Endometrium (tissue), 2 donors: ENCODE data around the gene NLN.

ENCODE experiments used
- FAIRE-seq: peaks from 2 replicates; lab custom pipeline; 2012; peaks lifted over from hg19 to GRCh38; lab: Jason Lieb, UNC
- donor health status: control.
- donor health status: control.

NLN gene

DNA sequence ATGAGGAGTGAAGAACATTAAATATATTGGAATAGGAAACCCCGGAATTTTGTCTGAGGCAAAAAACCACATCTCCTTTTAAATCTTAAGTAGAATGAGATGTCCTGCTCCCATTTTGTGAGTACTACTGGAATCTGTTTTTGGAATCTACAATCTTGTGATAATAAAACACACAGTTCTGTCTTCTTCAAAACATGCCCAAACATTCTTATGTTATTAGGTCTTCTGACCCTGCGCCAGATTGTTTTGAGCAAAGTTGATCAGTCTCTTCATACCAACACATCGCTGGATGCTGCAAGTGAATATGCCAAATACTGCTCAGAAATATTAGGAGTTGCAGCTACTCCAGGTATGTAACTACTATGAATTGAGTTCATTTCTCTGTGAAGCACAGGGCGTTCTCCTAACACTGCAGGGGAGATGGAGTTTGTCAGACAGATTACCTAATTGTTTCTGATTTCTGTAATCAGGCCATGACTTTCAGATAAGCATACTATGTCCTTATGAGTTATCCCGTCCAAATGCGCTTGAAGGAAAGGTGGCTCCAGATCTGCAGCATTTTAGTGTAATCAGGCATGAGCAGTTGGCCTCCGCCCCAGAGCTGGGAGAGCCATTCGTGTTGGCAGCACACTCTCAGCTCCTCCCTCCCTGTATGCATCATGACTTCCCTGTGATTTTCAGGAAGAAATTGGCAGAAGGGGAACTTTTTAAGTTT lies 88.0 kb downstream of the NLN start:
- FAIRE-seq, result no peak

DNA sequence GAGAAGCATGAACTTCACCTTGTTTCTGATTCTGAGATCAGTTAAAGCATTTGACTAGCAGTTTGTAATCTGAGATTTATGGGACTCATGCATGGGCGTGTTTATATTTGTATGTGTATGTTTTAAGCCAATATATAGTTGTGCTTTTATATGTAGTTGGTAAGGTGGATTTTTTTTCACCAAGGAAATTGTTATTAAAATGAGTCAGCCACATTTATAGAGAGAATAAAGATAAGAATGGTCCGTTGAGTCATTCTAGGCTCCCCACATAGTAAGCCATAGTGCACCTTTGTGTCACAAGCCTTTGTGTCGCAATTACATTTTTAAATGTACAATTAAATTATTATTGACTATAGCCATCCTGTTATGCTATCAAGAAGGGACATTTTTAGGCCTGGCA lies 89.0 kb downstream of the NLN start:
- no peak for FAIRE-seq

DNA sequence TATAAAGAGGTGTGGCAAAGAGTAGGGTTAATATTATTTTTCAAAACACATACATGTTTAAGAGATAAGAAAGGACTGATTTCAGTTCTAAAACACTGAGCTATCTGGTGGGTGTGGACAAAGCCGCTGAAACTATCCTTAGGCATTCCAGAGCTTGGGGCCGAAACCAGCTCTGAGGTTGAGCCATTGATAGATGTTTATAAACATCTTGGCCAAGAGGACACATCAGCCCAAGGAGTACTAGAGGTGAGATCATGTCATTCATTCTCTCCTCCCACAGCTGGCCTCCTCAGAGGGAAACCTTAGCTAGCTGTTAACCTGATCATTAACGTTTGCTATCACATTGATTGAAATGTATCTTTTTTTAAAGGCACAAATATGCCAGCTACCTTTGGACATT lies 89.9 kb downstream of the NLN start:
- no peak for FAIRE-seq

DNA sequence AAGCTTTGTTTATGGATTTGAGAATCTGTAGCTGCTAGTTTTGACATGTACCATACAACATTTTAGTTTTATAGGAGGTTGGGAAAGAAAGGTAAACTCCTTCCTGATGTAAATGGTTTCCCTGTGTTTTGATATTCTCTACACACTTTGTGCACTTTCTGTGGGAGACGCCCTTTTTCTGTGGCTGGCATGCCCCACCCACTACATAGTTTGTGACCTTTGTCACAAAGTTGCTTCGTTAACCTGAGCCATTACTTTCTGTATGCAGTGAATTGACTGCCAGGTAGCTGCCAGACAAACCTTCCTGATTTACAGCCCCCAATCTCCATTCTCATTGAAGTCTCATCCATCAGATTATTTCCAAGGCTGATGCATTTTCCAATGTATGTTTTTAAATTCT lies 90.6 kb downstream of the NLN start:
- no peak for FAIRE-seq

DNA sequence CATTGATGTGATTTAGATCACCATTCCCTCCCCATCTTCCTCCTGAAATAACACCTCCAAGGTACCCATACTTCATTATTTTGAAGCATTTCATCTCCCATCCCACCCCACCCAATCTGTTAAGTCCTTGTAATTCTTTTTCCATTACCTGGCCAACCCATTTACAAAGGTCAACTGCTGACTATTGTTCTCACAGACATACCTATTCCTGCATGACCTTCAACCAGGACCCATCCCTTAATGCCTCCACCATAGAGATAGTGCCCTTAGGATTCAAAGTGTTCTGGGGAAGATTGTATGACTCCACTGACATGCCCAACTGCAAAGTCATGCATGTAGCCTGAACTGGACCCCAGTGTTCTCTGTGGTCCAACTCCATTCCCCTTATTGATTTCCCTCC lies 91.2 kb downstream of the NLN start:
- FAIRE-seq, result no peak

DNA sequence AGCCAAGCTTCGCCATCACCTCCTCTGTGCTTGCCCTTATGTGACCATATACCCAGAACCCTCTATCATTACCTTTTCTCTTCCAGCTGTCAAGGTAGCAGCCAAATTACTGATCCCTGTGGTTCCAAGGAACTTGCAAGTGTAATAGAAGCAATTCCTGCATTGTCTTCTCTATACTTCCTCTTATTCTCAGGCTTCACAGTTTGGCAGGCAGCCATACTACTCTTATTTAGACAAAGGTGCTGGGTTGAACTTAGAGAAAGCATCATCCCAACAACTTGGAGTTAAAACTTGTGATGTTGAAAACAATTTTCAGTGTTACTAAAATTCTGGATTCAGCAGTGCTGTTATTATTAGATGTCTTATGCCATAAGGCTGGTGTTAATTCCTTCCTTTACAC lies 93.2 kb downstream of the NLN start:
- no peak for FAIRE-seq

DNA sequence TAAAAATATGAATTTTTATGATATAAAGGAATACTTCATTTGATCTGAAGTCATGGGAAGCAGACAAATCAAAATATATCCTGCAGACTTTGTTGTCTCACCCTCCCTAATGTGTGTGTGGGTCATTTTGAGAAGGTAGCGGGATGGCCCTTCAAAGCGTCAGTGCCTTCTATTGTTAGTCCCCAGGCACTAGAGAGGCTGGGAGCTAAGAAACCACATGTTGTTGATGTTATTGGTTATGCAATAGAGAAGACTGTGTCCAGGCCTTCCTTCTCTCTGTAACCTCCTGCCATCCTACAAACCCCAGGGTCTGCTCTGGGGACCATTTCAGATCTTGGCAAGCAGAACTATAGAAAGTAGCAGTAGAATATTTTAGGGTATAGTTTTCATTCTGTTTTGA lies 94.7 kb downstream of the NLN start:
- no peak for FAIRE-seq

DNA sequence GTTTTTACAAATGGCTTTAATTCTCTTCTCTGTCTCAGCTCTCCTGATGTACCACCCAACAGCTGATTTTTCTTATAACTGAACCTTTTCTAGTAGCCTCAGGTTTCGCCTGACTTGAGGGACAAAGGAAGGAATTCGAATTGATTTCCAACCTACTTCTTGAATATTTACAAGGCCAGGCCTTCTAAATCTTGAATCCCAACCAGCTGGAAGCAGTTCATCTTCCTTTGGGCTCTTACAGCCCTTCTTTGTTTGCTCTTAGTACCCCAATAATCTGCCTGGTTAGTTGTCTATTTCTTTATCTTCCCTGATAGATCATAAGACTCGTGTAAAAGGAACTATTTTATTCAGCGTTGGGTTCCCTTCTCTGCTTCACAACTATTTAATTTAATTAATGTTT lies 95.9 kb downstream of the NLN start:
- no peak for FAIRE-seq

DNA sequence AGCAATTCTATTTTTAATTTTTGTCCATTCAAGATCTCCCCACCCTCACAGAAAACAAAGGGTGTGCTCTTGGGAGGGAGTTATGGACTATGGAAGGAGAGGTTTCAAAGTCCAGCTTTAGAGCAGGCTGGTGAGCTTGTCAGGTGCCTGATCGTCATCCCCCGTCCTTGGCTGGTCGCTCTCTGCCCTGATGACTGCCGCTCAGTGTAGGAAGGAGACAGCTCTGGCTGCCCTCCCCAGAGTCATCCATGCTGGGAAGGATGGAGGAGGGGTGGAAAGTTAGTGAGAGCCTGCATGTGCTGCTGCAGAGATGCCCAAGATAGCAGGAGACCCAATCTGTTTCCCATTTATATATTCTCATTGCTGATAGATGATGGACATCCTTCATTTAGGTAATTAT lies 96.6 kb downstream of the NLN start:
- no peak for FAIRE-seq

DNA sequence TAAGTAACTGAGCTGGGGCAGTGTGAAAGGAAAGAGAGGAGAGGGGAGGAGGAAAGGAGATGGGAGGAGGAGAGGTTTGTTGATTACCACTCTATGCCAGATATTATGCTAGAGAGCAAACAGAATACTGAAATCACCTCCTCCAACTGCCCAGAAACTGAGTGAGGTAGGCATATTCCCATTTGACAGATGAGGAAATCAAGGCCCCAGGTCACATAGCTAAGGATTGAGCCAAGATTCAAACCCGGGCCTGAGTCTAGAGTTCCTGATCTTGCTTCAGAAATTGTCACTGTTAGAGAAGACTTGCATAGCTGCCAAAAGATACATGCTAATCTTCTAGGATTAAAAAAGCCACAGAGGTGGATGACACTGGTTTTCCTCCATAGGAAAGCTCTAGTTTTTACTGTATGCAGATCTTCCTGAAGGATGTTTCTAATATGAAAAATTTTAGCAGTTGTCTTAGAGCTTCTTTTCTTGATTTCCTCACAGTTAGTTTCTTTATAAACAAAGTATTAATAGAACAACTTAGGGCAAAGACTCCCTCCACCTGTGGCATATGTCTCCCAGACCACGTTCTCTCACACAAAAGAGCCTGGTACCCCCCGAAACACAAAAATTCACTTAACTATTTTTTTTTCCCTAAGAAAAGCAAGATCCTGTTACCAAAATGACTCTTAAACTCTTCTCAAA lies 97.4 kb downstream of the NLN start:
- FAIRE-seq, result no peak

DNA sequence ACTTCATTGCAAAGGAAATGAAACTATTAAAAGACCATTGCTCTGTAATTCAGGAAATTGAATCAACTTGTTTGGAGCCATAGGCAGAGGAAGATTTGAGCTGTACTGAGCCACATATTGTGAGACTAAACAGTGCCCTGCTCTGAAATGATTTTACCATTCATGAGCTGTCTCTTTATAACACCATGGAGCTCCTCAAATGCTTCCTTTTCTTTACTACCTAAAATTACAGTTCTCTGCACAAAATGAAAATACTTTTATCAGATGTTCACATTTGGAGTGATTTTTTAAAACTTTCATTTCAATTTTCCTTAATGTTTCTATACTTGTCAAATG lies 97.9 kb downstream of the NLN start:
- no peak for FAIRE-seq

DNA sequence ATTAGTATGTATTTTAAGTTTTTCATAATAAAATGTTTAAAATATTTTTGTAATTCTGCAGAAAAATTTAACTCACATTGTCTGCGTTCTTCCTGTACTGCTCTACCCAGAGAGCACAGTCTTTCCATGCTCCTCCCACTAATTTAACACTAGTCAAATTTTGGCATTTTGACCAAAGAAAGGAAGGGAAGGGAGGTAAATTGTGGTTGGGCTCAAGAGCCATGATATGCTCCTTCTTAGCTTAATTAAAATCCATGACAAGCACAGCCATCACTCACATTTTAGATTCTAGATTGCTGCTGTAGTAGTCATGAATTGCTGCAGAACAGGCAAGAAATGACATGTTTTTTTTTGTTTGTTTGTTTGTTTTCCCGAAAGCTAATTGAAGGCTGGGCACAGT lies 98.4 kb downstream of the NLN start:
- no peak for FAIRE-seq

DNA sequence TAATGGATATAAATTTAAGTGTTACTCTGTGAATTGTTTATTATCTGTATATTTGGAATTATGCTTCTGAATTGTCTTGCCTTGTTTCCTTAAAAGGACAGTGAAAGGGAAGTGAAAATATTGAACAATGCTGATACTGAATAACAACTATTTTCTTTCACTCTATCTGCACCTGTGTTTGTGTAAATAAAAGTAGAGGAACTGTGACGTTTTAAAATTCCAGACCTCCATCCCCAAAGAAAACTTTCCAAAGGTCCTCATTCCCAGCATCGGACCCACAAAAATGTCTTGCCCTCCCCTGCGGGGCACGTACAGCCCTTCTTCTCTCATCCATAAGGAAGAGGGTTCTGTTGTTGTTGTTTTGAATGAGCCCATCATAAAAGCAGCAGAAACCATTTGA lies 100.0 kb downstream of the NLN start:
- FAIRE-seq, result no peak

DNA sequence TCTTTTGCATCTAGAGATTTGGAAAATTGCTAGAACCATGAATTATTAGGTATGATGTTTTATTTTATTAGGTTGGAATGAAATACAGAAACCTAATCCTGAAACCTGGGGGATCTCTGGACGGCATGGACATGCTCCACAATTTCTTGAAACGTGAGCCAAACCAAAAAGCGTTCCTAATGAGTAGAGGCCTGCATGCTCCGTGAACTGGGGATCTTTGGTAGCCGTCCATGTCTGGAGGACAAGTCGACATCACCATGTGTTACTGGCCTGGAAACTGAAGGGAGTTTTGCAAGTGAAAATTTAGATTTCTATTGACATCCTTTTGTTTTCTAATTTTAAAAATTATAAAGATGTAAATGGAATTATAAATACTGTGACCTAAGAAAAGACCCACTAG lies 100.7 kb downstream of the NLN start:
- no peak for FAIRE-seq

DNA sequence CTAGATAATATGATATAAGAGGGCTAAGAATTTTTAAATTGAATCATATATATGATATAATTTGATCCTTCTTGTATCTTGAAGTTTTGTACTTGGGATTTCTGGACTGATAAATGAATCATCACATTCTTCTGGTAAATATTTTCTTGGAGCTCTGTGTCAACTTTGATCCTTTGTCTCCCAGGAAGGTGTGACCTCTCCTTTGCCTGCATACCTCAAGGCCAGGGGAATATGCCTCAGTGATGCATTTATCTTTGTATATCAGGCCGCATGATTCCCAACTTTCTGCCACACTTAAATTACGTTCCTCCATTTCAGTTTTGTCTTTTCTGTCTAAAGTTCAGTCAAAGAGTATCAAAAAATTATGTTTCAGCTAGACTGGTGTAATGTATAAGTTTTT lies 101.2 kb downstream of the NLN start:
- FAIRE-seq, result no peak

DNA sequence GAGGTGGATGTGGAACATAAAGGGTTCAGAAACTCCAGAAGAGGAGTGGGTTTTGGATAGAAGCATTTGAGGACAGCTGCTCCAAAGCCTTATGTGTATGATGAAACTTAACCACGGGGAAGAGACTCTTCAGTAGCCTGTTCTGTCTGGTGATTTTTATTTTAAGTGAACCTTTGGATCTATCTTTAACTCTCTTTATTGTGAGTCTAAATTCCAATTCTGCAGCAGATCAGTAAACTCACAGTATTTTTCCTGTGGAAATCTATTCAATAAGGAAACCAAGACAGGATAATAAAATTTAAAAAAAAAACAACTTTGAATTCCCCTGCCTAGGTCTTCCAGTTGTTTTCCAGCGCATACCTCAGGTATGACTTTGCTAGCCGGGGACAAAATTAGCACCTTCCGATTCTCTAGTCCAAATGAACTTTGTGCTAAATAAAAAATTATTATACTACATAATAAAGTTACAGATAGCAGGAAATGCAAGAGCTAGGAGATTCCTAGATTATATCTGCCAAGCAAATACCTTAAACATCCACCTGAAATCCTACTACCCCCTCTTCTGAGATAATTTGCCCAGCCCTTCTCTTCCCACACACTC lies 101.9 kb downstream of the NLN start:
- FAIRE-seq, result no peak

DNA sequence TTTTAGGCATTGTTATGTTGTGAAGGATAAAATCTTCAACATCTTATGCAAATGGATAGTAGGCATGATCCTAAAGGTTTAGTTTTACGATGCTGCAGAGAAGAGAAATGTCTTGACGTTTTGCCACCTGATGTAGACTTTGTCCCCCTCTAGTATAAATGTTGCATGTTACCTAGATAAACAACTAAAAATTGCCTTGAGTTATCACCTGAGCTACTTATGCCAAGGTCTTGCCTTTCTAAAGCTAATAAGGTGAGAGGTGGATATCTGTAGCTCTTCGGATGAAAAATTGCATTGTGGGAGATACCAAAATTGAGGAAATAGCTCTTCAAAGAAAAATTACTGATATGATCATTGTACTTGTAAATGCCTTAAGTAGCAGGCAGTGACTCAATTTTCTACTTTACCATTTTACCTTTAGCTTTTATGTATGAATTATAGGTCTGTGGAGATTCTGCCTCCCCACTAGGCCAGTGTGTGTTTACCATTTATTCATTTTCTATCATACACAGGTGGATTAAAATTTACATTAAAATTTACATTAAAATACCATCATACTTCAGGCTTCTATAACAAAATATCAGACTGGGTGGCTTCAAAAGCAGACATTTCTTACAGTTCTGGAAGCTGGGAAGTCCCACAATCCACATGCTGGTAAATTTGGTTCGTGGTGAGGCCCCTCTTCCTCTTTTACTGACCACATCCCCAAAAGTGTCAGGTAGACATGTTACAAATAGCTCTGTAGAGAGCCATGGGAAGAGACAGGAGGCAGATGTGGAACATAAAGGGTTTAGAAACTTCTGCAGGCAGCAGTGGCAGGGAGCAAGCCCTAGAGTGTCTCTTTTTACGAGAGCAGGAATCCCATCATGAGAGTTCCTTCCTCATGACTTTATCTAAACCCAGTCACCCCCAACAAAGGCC lies 103.7 kb downstream of the NLN start:
- FAIRE-seq, result no peak

DNA sequence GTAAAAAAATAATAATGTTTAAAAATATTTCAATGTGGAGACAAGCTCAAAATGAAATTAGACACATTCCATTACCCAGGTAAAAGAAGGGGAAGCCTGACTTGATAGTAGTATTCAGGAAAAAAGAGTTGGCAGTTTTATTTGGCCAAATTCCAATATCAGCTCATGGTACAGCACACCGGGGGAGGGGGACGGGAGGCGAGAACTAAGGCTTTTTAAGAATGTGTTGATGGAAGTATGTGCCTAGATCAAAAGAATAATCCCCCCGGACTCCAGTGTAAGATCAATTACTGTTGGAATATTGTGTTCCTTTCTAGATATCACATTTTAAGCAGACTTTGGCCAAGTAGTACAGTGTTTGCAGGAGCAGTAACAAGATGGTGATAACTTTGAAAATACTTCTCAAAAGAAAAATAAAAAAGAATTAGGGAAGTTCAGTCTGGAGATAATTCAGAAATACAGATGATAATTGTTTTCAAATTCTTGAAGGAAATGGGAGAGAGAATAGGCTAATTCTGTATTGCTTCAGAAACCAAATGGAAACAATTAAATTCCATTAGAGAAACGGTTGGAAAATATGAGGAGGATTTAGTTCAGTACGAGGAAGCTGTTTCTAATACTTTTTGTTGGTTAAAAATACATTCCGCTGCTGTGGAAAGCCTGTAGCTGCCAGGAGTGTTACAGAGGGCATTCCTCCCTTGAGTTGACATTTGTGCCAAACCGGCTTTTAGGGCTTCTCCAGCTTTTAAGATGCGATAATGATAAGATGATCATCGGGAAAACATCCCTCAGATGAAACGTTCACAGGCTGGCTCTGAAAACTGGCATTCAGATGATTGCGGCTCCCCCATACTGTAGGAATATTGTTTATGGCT lies 106.3 kb downstream of the NLN start:
- peak; percentile 57 for FAIRE-seq

DNA sequence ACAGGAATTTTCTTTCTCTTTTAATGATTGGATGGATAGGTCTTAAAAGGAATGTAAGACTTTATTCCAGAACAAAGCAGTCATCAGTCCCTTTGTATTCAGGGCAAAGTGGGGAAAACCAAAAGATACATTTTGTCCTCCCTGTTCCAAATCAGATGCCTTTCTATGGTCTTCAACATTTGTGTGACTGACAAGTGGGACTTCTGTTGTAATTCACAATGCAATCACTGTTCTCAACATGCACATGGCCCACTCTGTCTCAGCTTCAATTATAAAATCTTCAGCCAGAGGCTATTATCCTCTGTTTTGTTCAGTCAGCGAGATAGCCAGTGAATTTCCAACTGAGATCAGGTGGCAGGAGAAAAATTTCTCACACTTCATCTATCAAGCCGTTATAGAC lies 108.9 kb downstream of the NLN start:
- FAIRE-seq, result no peak

DNA sequence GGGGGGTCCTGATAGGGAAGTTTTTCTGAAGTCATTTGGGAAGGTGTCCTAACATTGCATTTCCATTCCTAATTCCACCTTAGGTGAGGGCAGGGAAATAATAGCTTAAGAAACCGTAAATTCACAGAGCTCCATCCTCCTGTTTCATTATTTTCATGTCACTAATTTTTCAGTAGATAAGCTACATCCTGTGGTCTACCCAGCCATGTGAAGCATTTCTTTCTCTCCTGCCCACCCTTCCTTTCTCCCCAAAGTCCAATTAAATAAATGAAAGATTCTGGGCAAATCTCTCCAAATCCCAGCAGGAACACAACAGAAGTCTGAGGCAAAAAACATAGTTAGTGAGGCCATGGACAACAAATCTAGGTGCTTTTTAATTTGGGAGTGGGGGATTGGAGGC lies 109.3 kb downstream of the NLN start:
- FAIRE-seq, result no peak

DNA sequence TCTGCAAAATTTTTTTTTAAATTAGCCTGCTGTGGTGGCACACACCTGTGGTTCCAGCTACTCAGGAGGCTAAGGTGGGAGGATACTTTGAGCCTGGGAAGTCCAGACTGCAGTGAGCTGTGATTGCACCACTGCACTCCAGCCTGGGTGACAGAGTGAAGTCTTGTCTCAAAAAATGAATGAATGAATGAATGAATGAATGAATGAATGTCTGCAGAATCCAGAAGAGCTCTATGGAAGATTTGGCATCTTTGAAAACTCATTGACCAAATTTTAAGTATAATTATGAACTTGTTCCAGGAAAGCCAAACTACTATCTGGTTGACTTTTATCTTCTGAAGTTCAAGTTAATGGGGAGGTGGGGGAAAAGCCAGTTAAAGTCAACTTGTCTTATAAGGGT lies 110.1 kb downstream of the NLN start:
- no peak for FAIRE-seq
